ENCODE measurements around the gene ABCB8. TPM values are rescaled to one million over a fixed set of nuclear protein-coding genes. Genes with fewer than 3 reads are reported as not detected.
A peak's percentile ranks its signal among the peaks of the same experiment; 100 is the strongest.

Gene ABCB8
- total and polyA plus RNA-seq, 9 of the 15 experiments (the other 6 are each of a cell fraction or from before 2014, with no cell fraction given): 7.6 to 106 (median 36.3) TPM

- TF ChIP-seq MLX (CRISPR knock-in tag; conservative IDR thresholded peaks at IDR 0.05): no peak
- TF ChIP-seq ZBTB34 (CRISPR knock-in tag; IDR thresholded peaks at IDR 0.05): no peak
- TF ChIP-seq KAT2B (IDR thresholded peaks at IDR 0.05; ENCODE audit: low read depth, low read length): no peak
- no peak; the same call in 1 of the 2 replicates for TF ChIP-seq FOXP4 (CRISPR knock-in tag; IDR thresholded peaks at IDR 0.05; ENCODE audit: borderline replicate concordance)
- TF ChIP-seq ZNF143 (CRISPR knock-in tag; IDR thresholded peaks at IDR 0.05): 0 out of 2 replicates have a peak, but pooled peaks have one; percentile 3
- TF ChIP-seq KDM1A (IDR thresholded peaks at IDR 0.05): peak; percentile 78 to 89; a peak in 3 of 4 replicates
- TF ChIP-seq ETS1 (conservative IDR thresholded peaks at IDR 0.05; ENCODE audit: control insufficient read depth, low read depth, low read length): peak; percentile 67; the same call in 1 of the 2 replicates
- TF ChIP-seq RBM15 (IDR thresholded peaks at IDR 0.05; ENCODE audit: insufficient read depth, low read length): no peak
- TF ChIP-seq ZNF512 (tag; IDR thresholded peaks at IDR 0.05): no peak
- TF ChIP-seq ZFX (CRISPR knock-in tag; IDR thresholded peaks at IDR 0.05): peak; percentile 76
- TF ChIP-seq ZNF212 (CRISPR knock-in tag; IDR thresholded peaks at IDR 0.05): no peak
- no peak for TF ChIP-seq NFXL1 (CRISPR knock-in tag; IDR thresholded peaks at IDR 0.05)
- peak; percentile 97 for TF ChIP-seq NFATC3 (IDR thresholded peaks at IDR 0.05)
- TF ChIP-seq ZNF395 (CRISPR knock-in tag; IDR thresholded peaks at IDR 0.05): peak; percentile 92
- no peak for TF ChIP-seq ZKSCAN8 (CRISPR knock-in tag; IDR thresholded peaks at IDR 0.05)
- TF ChIP-seq ELF4 (CRISPR knock-in tag; IDR thresholded peaks at IDR 0.05): no peak
- no peak for TF ChIP-seq PTTG1 (tag; IDR thresholded peaks at IDR 0.05; ENCODE audit: low read depth)
Observed at GRCh38 chr7:151038951-151039849, 10.9 kb downstream of the ABCB8 start (continued).

Data from K562 (cell line).